ENCODE results near the gene ABLIM2. TPM values are rescaled to one million over a fixed set of nuclear protein-coding genes. Genes with fewer than 3 reads are reported as not detected.

The ABLIM2 gene
- total and polyA plus RNA-seq, 2 of the 13 experiments (the other 11 are each of a cell fraction or from before 2014, with no cell fraction given) = 0.20 to 0.37 TPM

- TF ChIP-seq ZNF552 (CRISPR knock-in tag; IDR thresholded peaks at IDR 0.05; ENCODE audit: borderline replicate concordance) = no peak
- TF ChIP-seq HNF1B (CRISPR knock-in tag; IDR thresholded peaks at IDR 0.05) = no peak
- TF ChIP-seq THYN1 (CRISPR knock-in tag; IDR thresholded peaks at IDR 0.05; ENCODE audit: borderline replicate concordance, low read depth) = no peak
- TF ChIP-seq ZBTB25 (CRISPR knock-in tag; IDR thresholded peaks at IDR 0.05) = no peak
- TF ChIP-seq ZNF44 (CRISPR knock-in tag; IDR thresholded peaks at IDR 0.05) = no peak
- TF ChIP-seq ZBTB10 (CRISPR knock-in tag; IDR thresholded peaks at IDR 0.05; ENCODE audit: borderline replicate concordance) = no peak
- no peak for TF ChIP-seq NFIC (IDR thresholded peaks at IDR 0.05; ENCODE audit: low read length)
- no peak for TF ChIP-seq HOXA7 (CRISPR knock-in tag; IDR thresholded peaks at IDR 0.05)
- Histone ChIP-seq H3K4me3 (replicated peaks in 1 of 3; ENCODE audit: insufficient read depth in 1 of 3, low read depth in 2 of 3, low read length in 3 of 3) (no peak overlapping the region), H2AFZ (ENCODE audit: low read length) (no peak overlapping the region), H4K20me1 (ENCODE audit: insufficient read depth, low read length) (no peaks in the 10 kb centered on the region), H3K4me1 (ENCODE audit: insufficient read depth, low read length) (peaks cover 15% of the 10 kb centered on the region), H3K36me3 (replicated peaks in 1 of 2; ENCODE audit: control insufficient read depth in 1 of 2, insufficient read depth in 2 of 2, low read length in 2 of 2) (no peaks in the 10 kb centered on the region), H3K27ac (ENCODE audit: extremely low read length, insufficient read depth, low read length) (no peak overlapping the region), H3K9ac (ENCODE audit: insufficient read depth, low read depth, low read length) (no peak overlapping the region), H3K9me3 (ENCODE audit: low read length) (no peaks in the 10 kb centered on the region), H3K4me2 (ENCODE audit: low read depth, low read length) (no peak overlapping the region), H3K79me2 (ENCODE audit: insufficient read depth, low read length) (no peaks in the 10 kb centered on the region), H3K27me3 (ENCODE audit: control insufficient read depth in 1 of 2, insufficient read depth in 2 of 2, low read length in 2 of 2) (peaks cover 8 to 72% of the 10 kb centered on the region in 2 experiments)
- ATAC-seq = no peak
- no TSS peak for BruUV-seq (replicated peaks)
- ChIA-PET CTCF (ENCODE audit: low intra/inter-chr PET ratio, low total read pairs) (no interaction called here), POLR2A (no interaction called here)
- no peak for DNase-seq (ENCODE audit: low spot score)
- intact Hi-C loops (cut with micrococcal nuclease; ENCODE audit: unreplicated experiment) = no loop called here
- no peak for FAIRE-seq
- WGBS (ENCODE audit: low lambda C conversion rate) = 0% methylated on average over 1 of the region's 7 CpGs
- in situ Hi-C loops (cut with HindIII; ENCODE audit: extremely low pct_ligation_motif_present, low pct_unique_long_range_greater_than_20kb) = no loop called here
Observed at GRCh38 chr4:8149664-8150063, 8.9 kb downstream of the ABLIM2 start.

Measured in HepG2 (cell line).